8988T (cell line): ENCODE results near the gene MAN1A2.
"Not testable (repeated sequence)": the region's sequence is repeated elsewhere in the genome, so short reads cannot be mapped to it uniquely, and the experiment has no call there.

Experiments used
- DNase-seq: peaks from one replicate; pipeline ENCODE4 v3.0.0; 2011

Gene MAN1A2

GRCh38 chr1:117403597-117403996 is 36.3 kb downstream of the MAN1A2 start:
- DNase-seq: no peak

- DNase-seq: no peak
Observed at GRCh38 chr1:117405042-117405441, 37.8 kb downstream of the MAN1A2 start.

GRCh38 chr1:117412472-117412871 is 45.2 kb downstream of the MAN1A2 start:
- no peak for DNase-seq

DNA sequence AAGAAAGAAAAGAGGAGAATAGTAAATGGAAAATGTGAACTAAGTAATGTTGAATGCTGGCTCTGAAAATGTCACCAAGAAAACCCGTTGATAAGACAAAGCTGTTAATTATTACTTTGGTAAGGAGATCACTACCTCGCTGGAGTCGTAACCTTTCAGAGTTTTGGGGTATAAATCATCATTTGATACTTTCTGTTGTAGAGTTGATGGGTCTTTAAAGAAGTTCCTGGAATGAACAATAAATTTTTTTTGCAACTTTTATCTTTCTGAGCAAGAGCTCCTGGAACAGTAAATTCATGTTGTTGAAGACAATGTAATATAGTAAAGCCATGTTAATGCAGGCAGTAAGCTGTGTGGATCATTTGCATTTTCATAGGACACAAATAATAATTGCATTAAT is 46.2 kb downstream of the MAN1A2 start:
- no peak for DNase-seq

DNA sequence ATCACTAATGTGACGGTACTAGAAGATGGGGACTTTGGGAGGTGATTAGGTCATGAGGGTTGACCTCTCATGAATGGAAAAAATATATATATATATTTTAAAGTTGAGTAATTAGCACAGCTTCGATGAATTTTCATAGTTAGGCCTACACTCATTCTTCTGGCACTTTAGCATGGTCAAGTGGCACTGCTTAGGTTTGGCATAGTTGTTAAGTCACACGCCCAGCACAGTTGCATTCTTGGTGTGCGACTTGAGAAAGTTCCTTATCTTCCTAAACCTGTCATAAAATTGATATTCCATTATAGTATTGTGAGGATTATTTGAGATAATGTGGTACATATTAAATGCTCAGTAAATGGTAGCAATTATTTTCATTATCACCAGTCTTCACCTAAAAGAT is 47.7 kb downstream of the MAN1A2 start:
- no peak for DNase-seq

GRCh38 chr1:117416004-117416403 is 48.8 kb downstream of the MAN1A2 start:
- no peak for DNase-seq

GRCh38 chr1:117416546-117417125 is 49.4 kb downstream of the MAN1A2 start:
- no peak for DNase-seq

DNA sequence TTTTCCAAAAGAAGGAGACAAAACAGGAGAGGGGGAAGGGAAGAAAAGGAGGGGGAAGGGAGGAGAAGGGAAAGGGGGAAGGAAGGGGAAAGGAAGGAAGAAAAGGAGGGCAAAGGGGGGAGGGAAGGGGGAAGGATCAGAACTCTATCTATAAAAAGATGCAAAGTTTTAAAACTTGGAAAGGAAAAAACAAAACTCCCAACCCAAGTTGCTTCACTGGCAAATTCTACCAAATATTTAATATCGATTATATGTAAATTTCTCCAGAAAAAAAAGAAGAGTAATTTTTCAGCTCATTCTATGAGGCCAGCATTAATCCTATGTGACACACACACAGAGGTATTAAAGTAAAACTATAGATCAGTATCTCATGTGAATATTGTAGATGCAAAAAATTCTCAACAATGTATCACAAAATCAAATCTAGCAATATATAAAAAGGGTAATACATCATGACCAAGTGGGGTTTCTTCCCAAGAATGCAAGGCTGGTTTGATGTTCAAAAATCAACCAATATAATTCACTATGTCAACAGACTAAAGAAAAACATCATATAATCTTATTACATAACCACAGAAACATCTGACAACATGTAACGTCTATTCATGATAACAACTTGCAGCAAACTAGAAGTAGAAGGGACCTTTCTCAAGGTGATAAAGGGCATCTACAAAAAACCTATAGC is 57.9 kb downstream of the MAN1A2 start:
- DNase-seq: no peak

- no peak for DNase-seq
Observed at GRCh38 chr1:117427297-117427696, 60.0 kb downstream of the MAN1A2 start.

GRCh38 chr1:117433943-117434342 is 66.7 kb downstream of the MAN1A2 start:
- no peak for DNase-seq

- DNase-seq: no peak
Observed at GRCh38 chr1:117436513-117436912, 69.3 kb downstream of the MAN1A2 start.

DNA sequence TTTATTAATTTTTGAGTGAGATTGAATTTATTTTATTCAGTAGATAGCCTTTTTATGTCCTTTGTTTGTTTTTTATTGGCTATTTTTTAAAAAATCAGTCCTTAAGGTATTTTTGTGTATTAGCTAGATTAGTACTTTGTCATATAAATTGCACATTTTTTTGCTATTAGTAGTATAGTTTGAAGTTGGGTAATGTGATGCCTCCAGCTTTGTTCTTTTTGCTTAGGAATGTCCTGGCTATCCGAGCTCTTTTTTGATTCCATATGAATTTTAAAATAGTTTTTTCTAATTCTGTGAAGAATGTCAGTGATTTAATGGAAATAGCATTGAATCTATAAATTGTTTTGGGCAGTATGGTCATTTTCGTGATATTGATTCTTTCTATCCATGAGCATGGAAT is 80.4 kb downstream of the MAN1A2 start:
- DNase-seq: no peak

DNA sequence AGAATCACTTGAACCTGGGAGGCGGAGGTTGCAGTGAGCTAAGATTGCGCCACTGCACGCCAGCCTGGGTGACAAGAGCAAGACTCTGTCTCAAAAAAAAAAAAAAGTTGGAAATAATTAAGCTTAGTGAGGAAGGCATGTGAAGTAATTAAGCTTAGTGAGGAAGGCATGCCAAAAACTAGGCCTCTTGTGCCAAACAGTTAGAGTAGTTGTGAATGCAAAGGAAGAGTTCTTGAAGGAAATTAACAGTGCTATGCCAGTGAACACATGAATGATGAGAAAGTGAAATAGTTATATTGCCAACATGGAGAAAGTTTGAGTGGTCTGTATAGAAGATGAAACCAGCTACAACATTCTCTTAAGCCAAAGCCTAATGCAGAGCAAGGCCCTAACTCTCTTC is 85.0 kb downstream of the MAN1A2 start:
- DNase-seq: no peak

- DNase-seq: no peak
Observed at GRCh38 chr1:117453958-117454357, 86.7 kb downstream of the MAN1A2 start.

DNA sequence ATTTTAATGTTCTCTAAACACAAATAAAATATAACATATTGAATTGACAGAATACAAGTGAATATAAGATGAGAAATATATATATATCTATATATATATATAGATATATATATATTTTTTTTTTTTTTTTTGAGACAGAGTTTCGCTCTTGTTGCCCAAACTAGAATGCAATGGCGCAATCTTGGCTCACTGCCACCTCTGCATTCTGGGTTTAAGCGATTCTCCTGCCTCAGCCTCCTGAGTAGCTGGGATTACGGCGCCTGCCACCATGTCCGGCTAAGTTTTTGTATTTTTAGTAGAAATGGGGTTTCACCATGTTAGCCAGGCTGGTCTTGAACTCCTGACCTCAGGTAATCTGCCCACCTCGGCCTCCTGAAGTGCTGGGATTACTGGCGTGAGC is 91.2 kb downstream of the MAN1A2 start:
- DNase-seq: not testable (repeated sequence)

- DNase-seq: no peak
Observed at GRCh38 chr1:117466761-117467160, 99.5 kb downstream of the MAN1A2 start.

- no peak for DNase-seq
Observed at GRCh38 chr1:117467336-117467735, 100.1 kb downstream of the MAN1A2 start.

DNA sequence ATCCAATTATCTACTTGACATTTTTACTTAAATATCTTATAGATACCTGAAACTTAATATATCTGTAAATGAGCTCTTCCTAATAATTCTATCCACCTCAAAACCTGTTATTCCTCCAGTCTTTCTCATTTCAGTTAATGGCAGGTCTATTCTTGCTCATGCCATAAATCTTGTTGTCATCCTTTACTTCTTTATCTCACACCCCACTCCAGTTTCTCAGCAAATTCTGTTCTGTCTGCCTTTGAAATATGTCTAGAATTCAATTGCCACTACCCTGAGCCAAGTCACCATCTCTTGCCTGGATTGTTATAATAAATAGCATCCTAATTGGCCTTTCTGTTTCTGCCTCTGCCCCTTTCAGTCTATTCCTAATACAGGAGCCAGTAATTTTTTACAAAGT is 105.8 kb downstream of the MAN1A2 start:
- DNase-seq: no peak

- DNase-seq: not testable (repeated sequence)
Observed at GRCh38 chr1:117475495-117475894, 108.2 kb downstream of the MAN1A2 start.

- DNase-seq: no peak
Observed at GRCh38 chr1:117479086-117479485, 111.8 kb downstream of the MAN1A2 start.

DNA sequence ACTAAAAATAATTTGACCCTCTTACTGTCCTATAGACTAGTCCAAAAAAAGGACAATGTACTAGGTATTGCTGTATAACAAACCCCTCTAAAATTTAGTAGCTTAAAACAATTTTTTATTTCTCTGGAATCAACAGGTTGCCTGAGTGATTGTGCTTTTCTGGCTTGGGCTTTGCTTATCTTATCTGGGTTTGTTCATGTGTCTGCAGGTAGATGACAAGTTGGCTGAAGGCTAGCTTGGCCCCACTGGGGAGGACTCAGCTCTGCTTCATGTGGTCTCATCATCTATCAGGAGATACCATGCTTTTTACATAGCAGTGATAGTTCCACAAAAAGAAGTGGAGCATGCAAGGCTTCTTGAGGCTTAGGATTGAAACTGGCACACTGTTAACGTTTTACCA is 114.2 kb downstream of the MAN1A2 start:
- DNase-seq: no peak

DNA sequence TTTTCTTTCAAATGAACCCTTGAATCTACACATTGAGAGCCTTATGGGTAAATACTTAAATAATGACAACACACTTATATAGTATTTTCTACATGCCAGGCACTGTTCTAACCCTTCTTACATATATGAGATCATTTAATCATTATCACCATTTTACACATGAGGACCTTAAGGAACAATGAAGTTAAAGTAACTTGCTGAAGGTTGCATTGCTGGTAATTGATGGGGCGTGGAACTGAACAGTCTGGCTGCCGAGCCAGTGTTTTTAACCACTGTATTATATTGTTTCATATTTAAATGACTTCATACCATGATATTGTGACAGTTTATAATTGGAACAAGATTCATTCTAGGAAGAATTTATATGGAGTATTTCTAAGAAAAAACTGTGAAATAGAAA is 126.7 kb downstream of the MAN1A2 start:
- no peak for DNase-seq

DNA sequence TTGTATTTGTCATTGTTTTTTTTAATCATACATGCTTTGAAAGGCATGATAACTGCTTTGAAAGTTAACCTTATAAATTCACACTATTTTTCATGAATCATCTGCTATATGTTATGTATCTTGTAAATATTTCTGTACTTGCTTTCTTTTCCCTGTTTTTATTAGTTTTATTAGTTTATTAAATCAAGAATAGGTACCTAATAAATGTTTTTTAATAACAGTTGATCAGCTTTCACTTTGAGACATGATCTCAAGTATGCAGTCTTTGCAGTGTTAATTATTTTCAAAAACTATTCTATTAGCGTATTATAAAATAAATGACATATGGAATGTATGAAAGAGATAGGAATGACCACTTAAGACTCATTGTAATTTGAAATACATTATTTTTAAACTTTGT is 127.8 kb downstream of the MAN1A2 start:
- no peak for DNase-seq

DNA sequence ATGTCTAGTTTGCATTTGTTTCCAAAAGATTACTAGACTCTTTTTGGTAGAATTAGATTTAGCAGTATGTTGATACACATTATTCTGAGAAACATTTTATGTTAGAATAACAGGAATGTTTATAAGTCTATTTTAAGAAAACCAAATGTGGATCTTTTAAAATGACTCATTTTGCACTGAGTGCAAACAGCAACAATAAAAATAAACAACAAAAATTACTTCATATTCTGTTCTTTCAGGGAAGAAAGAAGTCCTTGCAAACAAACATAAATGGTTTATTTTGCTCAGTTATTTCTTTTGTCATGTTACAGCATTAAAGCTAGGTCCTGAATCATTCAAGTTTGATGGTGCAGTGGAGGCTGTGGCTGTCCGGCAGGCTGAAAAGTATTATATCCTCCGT is 131.8 kb downstream of the MAN1A2 start:
- DNase-seq: no peak

GRCh38 chr1:117500584-117500983 is 133.3 kb downstream of the MAN1A2 start:
- DNase-seq: no peak
